GM15510 (cell line): Measurements from ENCODE around the gene ADGRG2.

Experiments used
- POLR2A ChIP-seq: IDR thresholded peaks from 3 replicates; pipeline ENCODE4 v1.6.1; 2011; ENCODE audit warnings: borderline replicate concordance; ENCODE audit not compliant: insufficient read length; ENCODE audit errors: extremely low read depth

Gene ADGRG2

GRCh38 chrX:19046343-19047215 lies 75.7 kb downstream of the ADGRG2 start:
- TF ChIP-seq POLR2A, result no peak

- TF ChIP-seq POLR2A, result no peak
These were observed 81.9 kb downstream of the ADGRG2 start for GRCh38 chrX:19040373-19040772.

- TF ChIP-seq POLR2A, result no peak
These were observed 88.2 kb downstream of the ADGRG2 start for GRCh38 chrX:19034025-19034424.

GRCh38 chrX:19030805-19031204 lies 91.5 kb downstream of the ADGRG2 start:
- no peak for TF ChIP-seq POLR2A

DNA sequence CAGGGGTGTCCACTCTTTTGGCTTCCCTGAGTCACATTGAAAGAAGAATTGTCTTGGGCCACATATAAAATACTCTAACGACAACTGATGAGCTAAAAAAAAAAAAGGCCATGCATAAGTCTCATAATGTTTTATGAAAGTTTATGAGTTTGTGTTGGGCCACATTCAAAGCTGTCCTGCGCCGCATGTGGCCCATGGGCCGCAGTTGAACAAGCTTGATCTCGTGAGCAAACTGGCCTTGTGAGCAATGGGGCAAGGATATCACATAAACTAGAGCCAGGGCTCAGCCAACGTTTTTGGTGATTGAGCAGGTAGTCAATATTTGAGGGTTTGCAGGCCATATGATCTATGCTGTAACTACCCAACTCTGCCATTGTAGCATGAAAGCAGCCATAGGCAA lies 93.7 kb downstream of the ADGRG2 start:
- no peak for TF ChIP-seq POLR2A

- TF ChIP-seq POLR2A, result no peak
These were observed 97.9 kb downstream of the ADGRG2 start for GRCh38 chrX:19024366-19024765.

GRCh38 chrX:19019996-19020395 lies 102.3 kb downstream of the ADGRG2 start:
- no peak for TF ChIP-seq POLR2A

GRCh38 chrX:19017271-19017670 lies 105.0 kb downstream of the ADGRG2 start:
- no peak for TF ChIP-seq POLR2A

- no peak for TF ChIP-seq POLR2A
These were observed 114.4 kb downstream of the ADGRG2 start for GRCh38 chrX:19007868-19008267.

- TF ChIP-seq POLR2A, result no peak
These were observed 115.3 kb downstream of the ADGRG2 start for GRCh38 chrX:19007011-19007410.

- no peak for TF ChIP-seq POLR2A
These were observed 116.4 kb downstream of the ADGRG2 start for GRCh38 chrX:19005909-19006308.

DNA sequence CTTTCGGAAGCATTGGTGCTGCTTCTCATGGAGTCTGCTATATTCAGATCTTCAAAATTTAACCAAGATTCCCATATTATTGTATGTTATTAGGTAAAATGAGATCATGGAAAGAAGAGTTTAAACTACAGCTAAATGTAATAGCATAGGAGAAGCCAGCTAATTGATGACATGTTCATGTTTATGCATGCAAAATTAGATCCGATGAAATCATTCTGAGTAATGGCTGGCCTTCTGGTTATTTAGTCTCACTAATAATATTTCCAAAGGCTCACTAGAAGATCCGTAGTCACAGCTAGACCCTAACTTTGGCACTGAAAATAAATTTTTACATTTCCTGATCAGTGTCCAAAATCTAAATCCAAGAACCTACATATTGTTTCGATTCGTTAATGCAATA lies 118.5 kb downstream of the ADGRG2 start:
- no peak for TF ChIP-seq POLR2A

GRCh38 chrX:18998653-18999052 lies 123.6 kb downstream of the ADGRG2 start:
- no peak for TF ChIP-seq POLR2A

DNA sequence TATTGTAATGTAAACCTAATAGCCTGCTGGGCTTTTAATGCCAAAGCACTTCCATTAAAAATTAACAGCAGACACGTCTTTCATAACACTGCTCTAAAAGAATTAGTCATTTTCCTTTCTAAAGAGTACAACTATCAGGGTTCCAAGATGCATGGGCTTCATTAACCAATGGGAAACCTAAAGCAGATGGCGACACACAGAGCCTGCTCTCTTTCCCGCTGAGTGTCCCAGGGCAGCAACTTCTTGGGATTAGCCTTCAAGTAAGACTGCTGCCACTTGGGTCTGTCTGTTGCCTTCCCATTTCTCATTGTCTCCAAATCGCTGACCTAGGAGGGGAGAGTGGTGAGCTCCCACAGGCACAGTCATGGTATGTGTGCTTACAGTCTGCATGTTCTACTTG lies 124.4 kb downstream of the ADGRG2 start:
- TF ChIP-seq POLR2A, result no peak

DNA sequence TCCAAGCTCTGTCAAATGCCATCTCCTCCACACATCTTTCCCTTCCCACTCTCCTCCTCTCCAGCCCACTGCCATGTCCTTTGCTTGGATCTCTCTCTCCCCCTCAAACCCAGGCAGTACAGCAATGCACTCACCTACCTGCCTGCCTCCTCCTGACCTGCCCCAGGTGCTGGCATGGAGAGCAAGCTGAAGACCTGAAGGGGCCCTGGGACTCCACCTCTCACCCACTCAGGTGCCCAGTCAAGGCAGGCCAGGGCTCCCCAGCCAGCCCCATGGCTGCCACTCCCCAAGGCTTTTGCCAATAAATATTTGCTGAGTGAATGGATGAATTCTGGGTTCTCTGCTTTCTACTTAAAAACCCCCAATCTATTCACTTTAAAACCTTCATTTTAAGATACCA lies 125.7 kb downstream of the ADGRG2 start:
- TF ChIP-seq POLR2A, result no peak

GRCh38 chrX:18995221-18995620 lies 127.0 kb downstream of the ADGRG2 start:
- no peak for TF ChIP-seq POLR2A

DNA sequence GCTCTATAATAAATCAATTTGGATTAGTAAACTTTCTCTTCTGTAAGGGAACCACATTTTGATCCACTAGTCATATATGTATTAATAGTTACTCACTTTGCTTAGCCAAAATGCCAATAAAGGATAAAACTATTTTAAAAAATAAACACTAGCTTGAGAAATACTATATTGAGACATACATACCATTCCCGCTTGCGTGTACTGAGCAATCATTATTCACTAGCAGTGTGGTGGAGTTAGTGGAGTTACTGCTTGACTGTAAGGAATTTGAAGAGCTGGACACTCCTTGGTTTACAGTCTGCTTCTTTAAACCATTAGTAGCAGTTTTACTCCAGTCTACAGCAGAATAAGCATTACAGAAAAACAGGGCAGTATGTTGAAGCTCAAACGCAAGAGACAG lies 127.6 kb downstream of the ADGRG2 start:
- TF ChIP-seq POLR2A, result no peak

- TF ChIP-seq POLR2A, result no peak
These were observed 129.4 kb downstream of the ADGRG2 start for GRCh38 chrX:18992829-18993228.

DNA sequence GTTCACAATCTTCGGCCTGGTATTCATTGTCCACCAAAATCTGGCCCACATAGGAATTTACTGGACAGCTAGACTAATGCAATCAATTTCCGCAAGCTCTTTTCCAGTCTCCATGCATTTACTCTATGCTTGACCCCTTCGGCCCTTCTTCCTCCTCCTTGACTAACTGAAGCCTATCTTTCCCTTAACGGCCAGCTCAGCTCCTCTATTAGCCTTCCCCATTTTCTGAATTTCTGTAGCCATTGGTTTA lies 137.2 kb downstream of the ADGRG2 start:
- TF ChIP-seq POLR2A, result no peak
